ENCODE results near the gene GCNA. TPM values are rescaled to one million over a fixed set of nuclear protein-coding genes. Genes with fewer than 3 reads are reported as not detected.

GCNA gene
- total and polyA plus RNA-seq, 10 of the 15 experiments (the other 5 are each of a cell fraction or from before 2014, with no cell fraction given), result 0.37 to 1.6 (median 0.90) TPM

DNA sequence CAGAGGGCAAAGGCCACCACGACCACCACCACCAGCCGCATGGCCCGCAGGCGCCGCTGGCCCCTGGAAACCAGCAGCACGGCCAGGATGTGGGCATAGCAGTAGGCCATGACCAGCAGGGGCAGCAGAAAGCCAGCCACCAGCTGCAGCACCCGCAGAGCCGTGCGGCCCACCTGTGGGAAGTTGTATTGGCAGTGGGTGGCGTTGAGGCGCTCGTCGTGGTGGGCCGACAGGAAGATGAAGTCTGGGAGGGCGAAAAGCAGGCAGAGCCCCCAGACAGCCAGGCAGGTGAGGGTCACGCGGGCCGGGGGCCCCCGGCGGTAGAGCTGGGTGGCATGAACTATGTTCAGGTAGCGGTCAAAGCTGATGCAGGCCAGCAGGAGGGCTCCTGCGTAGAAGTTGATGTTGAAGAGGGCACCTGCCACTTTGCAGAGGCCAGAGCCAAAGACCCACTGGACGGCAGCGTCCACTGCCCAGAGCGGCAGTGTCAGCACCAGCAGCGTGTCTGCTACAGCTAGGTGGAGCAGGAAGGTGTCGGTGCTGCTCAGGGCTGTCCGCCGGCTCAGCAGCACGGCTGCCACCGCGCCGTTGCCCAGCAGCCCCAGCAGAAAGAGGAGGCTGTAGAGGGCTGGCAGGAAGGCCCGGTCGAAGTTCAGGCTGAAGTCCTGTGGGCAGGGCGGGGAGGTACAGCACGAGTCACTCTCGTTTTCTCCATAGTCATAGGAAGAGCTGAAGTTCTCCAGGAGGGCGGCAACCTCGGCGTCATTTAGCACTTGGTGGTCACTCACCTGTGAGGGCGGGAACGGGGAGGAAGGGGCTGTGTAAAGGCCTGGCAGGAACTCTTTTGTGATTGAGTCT, 38.7 kb downstream of the GCNA start (continued):
- TF ChIP-seq, protein P1, sequence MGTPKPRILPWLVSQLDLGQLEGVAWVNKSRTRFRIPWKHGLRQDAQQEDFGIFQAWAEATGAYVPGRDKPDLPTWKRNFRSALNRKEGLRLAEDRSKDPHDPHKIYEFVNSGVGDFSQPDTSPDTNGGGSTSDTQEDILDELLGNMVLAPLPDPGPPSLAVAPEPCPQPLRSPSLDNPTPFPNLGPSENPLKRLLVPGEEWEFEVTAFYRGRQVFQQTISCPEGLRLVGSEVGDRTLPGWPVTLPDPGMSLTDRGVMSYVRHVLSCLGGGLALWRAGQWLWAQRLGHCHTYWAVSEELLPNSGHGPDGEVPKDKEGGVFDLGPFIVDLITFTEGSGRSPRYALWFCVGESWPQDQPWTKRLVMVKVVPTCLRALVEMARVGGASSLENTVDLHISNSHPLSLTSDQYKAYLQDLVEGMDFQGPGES (IDR thresholded peaks at IDR 0.05), result no peak
- TF ChIP-seq CBFB (IDR thresholded peaks at IDR 0.05; ENCODE audit: low read depth), result no peak
- TF ChIP-seq ZNF217 (IDR thresholded peaks at IDR 0.05), result no peak
- no peak for TF ChIP-seq RBBP5 (conservative IDR thresholded peaks at IDR 0.05)
- TF ChIP-seq CUX1 (IDR thresholded peaks at IDR 0.05; ENCODE audit: insufficient replicate concordance, low read depth, low read length), result no peak
- no peak for TF ChIP-seq BCLAF1 (IDR thresholded peaks at IDR 0.05)
- TF ChIP-seq ZNF207 (IDR thresholded peaks at IDR 0.05; ENCODE audit: borderline replicate concordance), result no peak
- no peak for TF ChIP-seq HCFC1 (IDR thresholded peaks at IDR 0.05; ENCODE audit: low read length)
- TF ChIP-seq POLR2AphosphoS2 (IDR thresholded peaks at IDR 0.05; ENCODE audit: low read depth, low read length), result no peak
- TF ChIP-seq, protein P2, sequence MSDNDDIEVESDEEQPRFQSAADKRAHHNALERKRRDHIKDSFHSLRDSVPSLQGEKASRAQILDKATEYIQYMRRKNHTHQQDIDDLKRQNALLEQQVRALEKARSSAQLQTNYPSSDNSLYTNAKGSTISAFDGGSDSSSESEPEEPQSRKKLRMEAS (IDR thresholded peaks at IDR 0.05; ENCODE audit: low read depth, low read length), result no peak
- TF ChIP-seq, protein P3, sequence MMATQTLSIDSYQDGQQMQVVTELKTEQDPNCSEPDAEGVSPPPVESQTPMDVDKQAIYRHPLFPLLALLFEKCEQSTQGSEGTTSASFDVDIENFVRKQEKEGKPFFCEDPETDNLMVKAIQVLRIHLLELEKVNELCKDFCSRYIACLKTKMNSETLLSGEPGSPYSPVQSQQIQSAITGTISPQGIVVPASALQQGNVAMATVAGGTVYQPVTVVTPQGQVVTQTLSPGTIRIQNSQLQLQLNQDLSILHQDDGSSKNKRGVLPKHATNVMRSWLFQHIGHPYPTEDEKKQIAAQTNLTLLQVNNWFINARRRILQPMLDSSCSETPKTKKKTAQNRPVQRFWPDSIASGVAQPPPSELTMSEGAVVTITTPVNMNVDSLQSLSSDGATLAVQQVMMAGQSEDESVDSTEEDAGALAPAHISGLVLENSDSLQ (IDR thresholded peaks at IDR 0.05), result no peak
- no peak for TF ChIP-seq ASH2L (IDR thresholded peaks at IDR 0.05; ENCODE audit: borderline replicate concordance, low read depth)
- TF ChIP-seq, protein P4, sequence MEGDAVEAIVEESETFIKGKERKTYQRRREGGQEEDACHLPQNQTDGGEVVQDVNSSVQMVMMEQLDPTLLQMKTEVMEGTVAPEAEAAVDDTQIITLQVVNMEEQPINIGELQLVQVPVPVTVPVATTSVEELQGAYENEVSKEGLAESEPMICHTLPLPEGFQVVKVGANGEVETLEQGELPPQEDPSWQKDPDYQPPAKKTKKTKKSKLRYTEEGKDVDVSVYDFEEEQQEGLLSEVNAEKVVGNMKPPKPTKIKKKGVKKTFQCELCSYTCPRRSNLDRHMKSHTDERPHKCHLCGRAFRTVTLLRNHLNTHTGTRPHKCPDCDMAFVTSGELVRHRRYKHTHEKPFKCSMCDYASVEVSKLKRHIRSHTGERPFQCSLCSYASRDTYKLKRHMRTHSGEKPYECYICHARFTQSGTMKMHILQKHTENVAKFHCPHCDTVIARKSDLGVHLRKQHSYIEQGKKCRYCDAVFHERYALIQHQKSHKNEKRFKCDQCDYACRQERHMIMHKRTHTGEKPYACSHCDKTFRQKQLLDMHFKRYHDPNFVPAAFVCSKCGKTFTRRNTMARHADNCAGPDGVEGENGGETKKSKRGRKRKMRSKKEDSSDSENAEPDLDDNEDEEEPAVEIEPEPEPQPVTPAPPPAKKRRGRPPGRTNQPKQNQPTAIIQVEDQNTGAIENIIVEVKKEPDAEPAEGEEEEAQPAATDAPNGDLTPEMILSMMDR (IDR thresholded peaks at IDR 0.05 in 2 of 3, conservative IDR thresholded peaks at IDR 0.05 in 1 of 3; ENCODE audit: control insufficient read depth in 2 of 3, extremely low read depth in 1 of 3, insufficient read depth in 1 of 3, low read depth in 3 of 3, low read length in 3 of 3), result peak in 2 of 3 experiments; percentile 10 to 17; a peak in 1 of 6 replicates
- no peak for TF ChIP-seq IRF5 (IDR thresholded peaks at IDR 0.05; ENCODE audit: borderline replicate concordance)
